Activated CD8-positive, alpha-beta memory T cell treated with anti-CD3 and anti-CD28 coated beads, Interleukin-2, amount 50 U/mL, for 48 hours (primary cell): ENCODE data around the gene ELMOD1.

ENCODE experiments used
- DNase-seq: peaks from one replicate; pipeline ENCODE4 v3.0.0-alpha.2; 2020

Gene ELMOD1

GRCh38 chr11:107651672-107652071 is 60.7 kb downstream of the ELMOD1 start:
- DNase-seq = no peak

DNA sequence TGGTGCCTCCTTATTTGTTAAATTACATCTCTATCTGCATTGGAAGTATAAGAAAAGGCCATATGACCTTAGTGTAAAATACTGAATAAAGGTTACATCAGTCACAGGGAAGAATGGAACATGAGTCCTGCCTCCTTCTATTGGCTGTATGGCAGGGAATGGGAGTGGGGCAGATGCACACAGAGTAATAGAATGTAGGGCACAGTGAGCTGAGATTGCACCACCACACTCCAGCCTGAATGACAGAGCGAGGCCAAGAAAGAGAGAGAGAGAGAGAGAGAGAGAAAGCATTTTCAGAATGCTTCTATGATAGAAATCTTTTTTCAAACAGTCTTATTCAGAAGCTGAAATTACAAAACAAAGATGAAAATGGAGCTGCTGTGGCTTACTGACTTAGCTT is 62.1 kb downstream of the ELMOD1 start:
- DNase-seq = no peak

DNA sequence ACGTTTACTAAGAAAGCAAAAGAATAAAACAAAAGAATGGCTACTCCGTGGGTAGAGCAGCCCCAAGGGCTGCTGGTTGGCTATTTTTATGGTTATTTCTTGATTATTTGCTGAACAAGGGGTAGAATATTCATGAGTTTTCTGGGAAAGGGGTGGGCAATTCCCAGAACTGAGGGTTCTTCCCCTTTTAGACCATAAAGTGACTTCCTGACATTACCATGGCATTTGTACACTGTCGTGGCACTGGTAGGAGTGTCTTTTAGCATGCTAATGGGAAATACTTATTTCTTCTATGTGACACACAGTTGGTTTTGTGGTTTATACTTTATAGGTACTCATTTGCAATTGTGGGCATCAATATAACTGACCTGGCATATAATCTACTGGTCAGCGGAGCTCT is 64.7 kb downstream of the ELMOD1 start:
- DNase-seq = no peak

- no peak for DNase-seq
Measured at GRCh38 chr11:107659310-107659709, 68.4 kb downstream of the ELMOD1 start.

GRCh38 chr11:107660066-107660465 is 69.1 kb downstream of the ELMOD1 start:
- DNase-seq = no peak

DNA sequence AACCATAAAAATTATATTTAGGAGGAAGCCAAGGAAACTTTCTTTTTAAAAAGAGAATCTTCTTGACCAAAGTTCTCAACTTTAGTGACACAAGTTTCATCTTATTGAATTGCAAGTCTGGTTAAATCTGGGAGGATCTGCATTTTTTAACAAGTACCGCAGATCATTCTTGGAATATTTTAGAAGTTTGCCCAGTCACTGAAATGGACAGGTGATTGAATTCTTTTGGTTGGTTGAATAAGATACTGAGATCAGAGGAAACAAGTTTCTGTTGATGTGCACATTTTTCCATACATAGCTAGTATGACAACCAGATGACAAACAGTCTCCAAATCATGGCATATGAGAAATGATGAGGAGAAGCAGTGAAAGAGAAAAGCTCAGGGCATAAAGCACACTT is 70.7 kb downstream of the ELMOD1 start:
- no peak for DNase-seq

- no peak for DNase-seq
Measured at GRCh38 chr11:107665018-107665417, 74.1 kb downstream of the ELMOD1 start.

- no peak for DNase-seq
Measured at GRCh38 chr11:107666911-107667613, 76.1 kb downstream of the ELMOD1 start.

DNA sequence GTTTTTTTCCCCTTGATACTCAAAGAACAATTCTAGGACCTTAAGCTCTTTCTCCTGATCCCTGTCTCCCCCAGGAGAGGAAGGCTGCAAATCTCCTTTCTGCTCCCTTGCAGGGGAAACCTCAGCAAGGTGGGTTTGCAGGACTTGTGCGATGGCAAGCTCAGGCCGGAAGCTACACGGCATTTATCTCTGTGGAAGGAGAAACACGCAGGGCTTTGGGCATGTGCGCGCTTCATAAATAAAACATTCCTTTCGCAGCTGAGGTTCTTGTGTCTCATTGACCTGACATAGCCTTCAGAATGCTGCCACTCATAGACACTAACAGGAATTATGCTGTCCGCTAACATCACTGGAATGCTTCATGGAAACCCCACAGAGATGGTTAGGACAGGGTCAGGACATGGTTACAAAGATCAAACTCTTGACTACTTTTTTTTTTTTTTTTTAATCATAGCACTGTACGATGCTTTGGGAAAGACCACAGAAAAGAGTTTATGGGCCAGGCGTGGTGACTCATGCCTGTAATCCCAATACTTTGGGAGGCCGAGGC is 78.3 kb downstream of the ELMOD1 start:
- DNase-seq = no peak

GRCh38 chr11:107669893-107670601 is 79.1 kb downstream of the ELMOD1 start:
- DNase-seq = no peak

DNA sequence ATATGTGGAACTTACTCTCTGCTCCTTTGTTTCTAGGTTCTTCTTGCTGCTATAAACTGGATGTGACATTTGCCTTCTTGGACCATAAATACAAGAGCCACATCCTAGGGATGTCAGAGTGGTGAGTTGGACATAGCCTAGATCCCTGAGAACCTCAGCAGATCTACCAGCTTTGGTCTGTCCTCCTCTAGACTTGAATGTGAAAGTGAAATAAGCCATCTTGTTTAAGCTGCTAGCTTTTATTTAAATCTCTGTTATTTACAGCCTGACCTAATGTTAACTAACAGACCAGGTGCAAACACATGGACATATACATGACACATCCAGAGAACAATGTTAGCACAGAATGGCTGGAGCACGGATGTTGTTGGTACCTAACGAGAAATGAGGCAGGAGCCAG is 85.0 kb downstream of the ELMOD1 start:
- no peak for DNase-seq

DNA sequence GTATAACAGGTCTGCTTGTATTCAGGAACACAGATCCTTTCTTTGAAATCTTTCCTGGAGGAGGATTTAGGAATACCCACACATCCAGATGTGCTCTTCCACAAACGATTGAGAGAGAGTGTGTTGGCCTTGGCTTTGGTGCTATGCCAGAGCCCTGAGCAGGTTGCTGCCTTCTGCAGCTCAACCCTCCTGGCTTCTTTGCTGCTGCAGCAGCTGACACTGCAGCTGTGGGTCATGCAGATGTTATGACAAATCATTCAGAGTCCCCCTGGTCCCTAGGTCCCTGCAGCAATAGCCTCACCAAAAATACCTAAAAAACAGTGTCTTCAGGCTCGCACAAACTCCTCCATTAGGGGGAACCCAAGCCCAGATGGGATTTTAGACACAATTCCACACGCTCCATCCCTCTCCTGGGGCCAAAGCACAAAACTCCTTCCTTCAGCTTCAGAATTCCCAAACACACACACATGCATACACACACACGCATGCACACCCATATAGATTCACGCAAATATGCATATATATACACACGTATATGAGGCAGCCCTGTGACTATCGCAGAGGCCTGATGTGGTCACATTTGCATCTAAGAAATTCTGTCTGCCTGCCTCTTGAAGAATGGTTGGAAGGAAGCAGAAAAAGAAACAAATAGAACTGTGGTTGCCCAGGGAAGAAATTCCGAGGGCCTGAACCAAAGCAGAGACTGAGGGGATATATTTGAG is 85.5 kb downstream of the ELMOD1 start:
- no peak for DNase-seq

DNA sequence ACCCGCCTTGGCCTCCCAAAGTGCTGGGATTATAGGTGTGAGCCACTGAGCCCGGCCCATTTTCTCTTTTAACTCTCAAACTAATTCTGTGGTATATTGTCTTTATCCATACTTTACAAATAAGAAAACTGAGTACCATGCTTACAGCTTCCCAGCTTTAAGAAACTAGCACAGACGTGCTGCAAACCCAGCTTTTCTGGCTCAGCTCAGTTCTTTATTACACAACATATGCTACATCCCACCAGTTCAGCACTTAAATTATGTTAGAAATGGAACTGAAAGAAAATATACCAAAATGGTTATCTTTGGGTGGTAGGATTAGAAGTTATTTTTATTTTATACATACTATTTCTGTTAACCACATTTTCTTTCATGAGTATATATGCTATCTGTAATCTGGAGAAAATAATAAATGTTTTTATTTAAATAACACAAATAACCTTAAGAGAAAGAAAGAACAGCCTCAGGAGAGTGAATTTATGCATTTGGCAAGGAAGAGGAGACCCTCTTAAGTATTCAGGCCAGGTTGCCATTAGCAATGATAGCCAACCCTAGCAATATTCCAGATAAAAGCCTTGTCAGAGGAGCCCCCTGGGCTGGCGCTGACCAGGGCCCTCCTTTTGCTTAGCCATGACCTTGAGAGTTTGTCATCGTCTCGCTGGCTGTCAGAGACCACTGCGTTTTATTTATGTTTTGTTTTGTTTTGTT is 87.1 kb downstream of the ELMOD1 start:
- no peak for DNase-seq

DNA sequence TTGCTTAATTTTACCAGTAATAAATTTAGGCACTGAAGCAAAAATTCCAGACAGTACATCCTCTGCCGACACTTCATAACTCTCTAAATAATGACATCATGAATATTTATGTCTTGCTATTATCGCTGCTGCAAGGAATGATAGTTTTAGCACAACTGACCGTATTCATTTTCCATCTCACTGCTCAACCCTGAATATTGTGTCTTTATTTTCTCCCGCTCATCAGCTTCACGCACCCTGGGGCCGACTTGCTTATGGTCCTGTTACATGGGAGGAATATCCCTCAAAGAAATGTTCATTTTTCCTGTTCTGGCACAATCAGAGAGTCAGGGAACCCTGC is 87.7 kb downstream of the ELMOD1 start:
- DNase-seq = no peak

DNA sequence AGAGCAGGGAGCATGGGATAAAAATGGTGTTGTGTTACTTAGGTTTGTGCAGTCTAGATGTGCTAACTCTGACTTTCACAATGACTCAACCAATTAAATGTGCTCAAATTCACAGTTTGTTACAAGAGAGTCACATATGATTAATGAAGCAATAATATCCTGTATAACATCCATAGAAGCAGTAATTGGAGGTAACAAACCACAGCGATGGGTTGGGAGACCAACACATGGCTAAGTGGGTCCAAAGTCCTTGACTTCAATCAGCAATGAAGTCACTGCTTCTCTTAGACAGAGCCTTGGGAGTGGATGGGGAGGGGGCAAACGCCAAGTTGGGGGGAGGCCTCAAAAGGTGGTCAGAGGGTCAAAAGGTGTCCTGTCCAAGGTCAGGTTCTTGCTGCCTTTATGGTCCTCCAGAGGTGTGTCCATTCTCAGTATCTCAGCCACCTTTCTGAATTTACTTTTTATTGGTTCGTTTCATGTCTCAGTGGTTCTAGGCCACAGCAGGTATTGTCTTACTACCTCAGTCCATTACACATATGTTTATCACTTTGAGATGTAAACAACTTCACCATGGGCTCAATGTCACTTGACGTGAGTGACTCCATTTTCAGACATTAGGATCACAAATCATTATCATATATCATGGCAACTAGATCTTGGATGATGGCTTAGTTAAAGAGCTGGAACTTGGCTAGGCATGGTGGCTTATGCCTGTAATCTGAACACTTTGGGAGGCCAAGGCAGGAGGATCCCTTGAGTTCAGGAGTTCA is 88.5 kb downstream of the ELMOD1 start:
- DNase-seq = no peak

GRCh38 chr11:107682171-107682570 is 91.2 kb downstream of the ELMOD1 start:
- no peak for DNase-seq

DNA sequence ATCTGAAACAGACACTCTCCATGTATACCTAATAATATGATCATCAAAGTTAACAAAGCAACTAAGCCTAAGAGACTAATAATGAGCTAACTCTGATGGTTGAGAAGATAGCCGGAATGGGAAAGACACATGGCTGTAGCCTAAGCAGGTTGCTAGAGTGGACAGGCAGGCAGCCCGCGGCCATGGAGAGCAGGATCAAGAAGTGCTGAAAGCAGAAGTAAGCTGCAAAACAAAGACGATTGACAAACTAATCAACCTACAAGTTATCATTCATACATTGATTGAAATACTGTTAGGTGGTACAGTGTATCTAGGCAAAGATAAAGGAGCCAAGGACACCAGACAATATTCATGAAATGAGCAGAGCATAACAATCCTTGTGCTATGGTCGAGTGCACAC is 91.6 kb downstream of the ELMOD1 start:
- DNase-seq = no peak

DNA sequence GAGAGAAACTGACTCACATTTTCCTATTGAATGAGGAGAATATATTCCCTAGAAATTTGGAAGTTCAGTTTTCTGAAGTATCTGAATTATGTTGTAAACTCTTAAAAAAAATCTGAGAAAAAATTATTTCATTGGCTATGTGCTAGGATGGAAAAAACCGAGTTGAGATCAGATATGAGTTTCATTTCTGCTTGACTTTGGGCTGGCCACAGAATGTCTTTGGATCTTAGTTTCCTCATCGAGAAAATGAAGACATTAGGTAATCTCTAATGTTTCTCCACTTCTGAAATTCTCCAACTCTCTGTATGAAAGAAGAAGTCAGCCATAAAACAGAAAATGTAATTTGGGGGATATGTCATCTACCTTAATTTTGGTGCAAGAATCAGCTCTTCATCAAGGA is 92.1 kb downstream of the ELMOD1 start:
- DNase-seq = no peak

- DNase-seq = no peak
Measured at GRCh38 chr11:107683807-107684206, 92.9 kb downstream of the ELMOD1 start.

DNA sequence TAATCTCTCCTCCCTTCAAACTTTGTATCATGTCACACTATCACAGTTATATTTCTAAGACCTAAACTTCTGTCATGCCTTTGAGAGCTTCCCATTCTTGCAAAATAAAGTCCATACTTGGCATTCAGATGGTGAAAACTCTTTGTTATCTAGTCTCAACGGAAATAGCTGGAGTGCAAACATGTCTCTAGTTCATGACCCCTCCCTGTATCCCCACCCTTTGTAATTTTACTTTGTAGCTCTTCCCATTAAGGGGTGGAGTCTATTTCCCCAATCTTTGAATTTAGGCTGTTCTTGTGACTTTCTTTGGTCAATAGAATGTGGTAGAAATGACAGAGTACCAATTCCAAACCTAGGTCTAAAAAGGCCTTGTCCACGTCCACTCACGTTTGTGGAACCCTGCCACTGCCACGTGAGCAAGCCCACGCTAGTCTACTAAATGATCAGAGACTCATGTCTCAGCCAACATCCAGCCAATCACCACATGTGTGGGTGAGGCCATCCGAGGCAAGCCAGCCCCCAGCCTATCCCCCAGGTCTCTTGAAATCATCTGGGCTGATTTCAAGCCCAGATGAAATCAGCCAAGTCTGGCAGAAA is 97.5 kb downstream of the ELMOD1 start:
- DNase-seq = no peak

DNA sequence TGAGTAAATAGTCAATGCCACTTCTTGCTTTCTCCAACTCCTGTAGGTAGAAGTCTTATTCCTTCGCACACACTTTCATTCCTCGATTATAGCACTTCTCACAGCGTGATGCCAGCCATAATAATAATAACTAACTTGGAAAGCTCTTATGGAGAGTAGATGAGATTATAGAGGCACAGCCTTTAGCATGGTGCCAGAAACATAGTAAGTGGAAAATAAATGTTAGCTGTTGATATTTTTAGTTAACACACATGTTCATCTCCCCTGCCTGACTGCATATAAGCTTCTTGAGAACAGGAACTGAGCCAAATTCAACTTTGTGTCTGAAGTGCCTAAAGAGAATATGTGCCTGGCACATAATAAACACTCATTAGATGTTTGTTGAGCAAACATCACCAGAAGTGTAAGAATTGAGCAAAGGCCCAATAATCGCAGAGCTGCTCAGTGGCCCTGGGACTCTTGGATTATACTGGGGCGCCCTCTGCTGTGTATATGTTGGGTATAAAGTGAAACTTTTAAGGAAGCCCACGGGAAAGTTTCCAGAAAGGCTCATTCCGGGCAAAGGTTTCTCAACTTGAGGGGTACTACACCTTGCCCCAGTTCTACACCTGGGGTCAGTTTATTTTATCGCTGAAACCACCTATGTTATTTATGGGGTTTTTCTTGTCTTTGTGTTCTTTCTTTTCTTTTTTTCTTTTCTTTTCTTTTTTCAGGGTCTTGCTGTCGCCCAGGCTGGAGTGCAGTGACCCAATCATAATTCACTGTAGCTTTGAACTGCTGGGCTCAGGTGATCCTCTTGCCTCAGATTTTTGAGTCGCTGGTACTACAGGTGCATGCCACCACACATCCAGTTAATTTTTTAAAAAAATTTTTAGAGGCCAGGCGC is 98.6 kb downstream of the ELMOD1 start:
- DNase-seq = peak; percentile 69
